ENCODE data around the gene MBNL2. TPM values are rescaled to one million over a fixed set of nuclear protein-coding genes. Genes with fewer than 3 reads are reported as not detected.

Gene MBNL2
- total and polyA plus RNA-seq, 10 of the 15 experiments (the other 5 are each of a cell fraction or from before 2014, with no cell fraction given), result 1.6 to 9.7 (median 6.7) TPM

DNA sequence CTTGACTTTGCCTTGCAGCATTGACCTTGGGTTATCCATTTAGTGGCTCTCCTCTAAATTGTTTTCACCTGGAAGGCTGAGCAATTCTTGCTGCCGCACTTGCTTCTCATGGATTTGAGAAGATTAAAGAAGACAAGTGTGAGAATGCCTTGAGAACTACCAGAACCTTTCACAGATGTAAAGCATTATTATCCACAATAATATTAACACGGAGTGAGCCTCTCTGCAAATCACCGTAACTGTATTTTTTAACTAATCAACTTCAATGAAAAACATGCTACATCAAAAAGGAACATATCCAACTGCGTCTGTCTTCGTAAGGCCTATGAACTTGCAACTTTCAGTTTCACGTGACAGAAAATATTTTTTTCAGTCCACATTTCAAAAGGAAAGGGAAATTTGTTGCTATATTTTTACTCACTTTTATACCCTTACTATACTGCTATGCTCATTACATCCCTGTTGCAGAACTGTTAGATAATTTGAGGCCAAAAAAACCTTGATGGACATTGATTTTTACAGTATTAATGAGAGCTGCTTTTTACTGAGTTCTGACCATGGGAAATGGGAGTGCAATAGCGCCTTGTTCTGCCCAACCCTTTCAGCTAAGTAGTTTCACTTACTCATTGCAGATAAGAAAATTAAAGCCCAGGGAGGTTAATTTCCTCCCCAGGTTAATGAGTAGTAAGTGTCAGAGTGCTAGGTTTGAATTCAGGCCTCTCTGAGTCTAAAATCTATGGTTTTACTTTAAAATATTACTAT, 118.0 kb downstream of the MBNL2 start (continued):
- TF ChIP-seq, protein P1, sequence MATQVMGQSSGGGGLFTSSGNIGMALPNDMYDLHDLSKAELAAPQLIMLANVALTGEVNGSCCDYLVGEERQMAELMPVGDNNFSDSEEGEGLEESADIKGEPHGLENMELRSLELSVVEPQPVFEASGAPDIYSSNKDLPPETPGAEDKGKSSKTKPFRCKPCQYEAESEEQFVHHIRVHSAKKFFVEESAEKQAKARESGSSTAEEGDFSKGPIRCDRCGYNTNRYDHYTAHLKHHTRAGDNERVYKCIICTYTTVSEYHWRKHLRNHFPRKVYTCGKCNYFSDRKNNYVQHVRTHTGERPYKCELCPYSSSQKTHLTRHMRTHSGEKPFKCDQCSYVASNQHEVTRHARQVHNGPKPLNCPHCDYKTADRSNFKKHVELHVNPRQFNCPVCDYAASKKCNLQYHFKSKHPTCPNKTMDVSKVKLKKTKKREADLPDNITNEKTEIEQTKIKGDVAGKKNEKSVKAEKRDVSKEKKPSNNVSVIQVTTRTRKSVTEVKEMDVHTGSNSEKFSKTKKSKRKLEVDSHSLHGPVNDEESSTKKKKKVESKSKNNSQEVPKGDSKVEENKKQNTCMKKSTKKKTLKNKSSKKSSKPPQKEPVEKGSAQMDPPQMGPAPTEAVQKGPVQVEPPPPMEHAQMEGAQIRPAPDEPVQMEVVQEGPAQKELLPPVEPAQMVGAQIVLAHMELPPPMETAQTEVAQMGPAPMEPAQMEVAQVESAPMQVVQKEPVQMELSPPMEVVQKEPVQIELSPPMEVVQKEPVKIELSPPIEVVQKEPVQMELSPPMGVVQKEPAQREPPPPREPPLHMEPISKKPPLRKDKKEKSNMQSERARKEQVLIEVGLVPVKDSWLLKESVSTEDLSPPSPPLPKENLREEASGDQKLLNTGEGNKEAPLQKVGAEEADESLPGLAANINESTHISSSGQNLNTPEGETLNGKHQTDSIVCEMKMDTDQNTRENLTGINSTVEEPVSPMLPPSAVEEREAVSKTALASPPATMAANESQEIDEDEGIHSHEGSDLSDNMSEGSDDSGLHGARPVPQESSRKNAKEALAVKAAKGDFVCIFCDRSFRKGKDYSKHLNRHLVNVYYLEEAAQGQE (IDR thresholded peaks at IDR 0.05; ENCODE audit: low read depth, low read length), result no peak
- TF ChIP-seq CREM (IDR thresholded peaks at IDR 0.05; ENCODE audit: low read depth) (no peak), SREBF2 (IDR thresholded peaks at IDR 0.05; ENCODE audit: low read length) (no peak), CHD4 (IDR thresholded peaks at IDR 0.05) (no peak), FOXM1 (IDR thresholded peaks at IDR 0.05; ENCODE audit: low read depth, low read length) (no peak), FOXK2 (IDR thresholded peaks at IDR 0.05) (no peak), YY1 (IDR thresholded peaks at IDR 0.05; ENCODE audit: low read depth, low read length) (no peak), MYB (IDR thresholded peaks at IDR 0.05; ENCODE audit: borderline replicate concordance, low read depth, low read length) (no peak)

DNA sequence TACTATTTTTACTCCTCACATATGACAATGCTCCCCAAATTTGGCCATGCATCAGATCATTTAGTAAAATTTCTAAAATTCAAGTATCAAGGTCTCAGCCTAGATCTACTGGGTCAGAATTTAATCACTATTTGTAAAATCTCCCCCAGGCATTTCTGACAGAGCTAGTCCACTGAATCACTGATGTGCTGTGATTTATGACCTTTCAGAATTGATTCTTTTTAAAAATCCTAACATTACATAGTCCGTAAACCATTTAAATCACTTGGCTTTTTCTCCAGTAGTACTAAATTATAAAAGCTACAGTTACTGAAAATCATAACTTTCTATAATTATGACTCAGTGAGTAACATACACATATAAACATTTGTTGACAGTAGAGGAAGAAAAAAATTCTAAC, 119.0 kb downstream of the MBNL2 start:
- no peaks in the 10 kb centered on the region for H3K79me2 ChIP-seq (ENCODE audit: control insufficient read depth, insufficient read depth, low read length)
- TF ChIP-seq EGR1 (IDR thresholded peaks at IDR 0.05; ENCODE audit: borderline replicate concordance in 1 of 2, low read depth in 2 of 2, low read length in 2 of 2) (no peak), SMC3 (IDR thresholded peaks at IDR 0.05; ENCODE audit: borderline replicate concordance, low read length) (no peak), RFX5 (IDR thresholded peaks at IDR 0.05; ENCODE audit: low read depth, low read length) (no peak), HDAC2 (IDR thresholded peaks at IDR 0.05) (no peak), EED (IDR thresholded peaks at IDR 0.05; ENCODE audit: low read depth) (no peak), HDAC6 (IDR thresholded peaks at IDR 0.05; ENCODE audit: unreplicated experiment) (no peak), ETV6 (conservative IDR thresholded peaks at IDR 0.05 in 1 of 2, IDR thresholded peaks at IDR 0.05 in 1 of 2; ENCODE audit: borderline replicate concordance in 1 of 2, low read depth in 1 of 2) (no peak), SMAD5 (IDR thresholded peaks at IDR 0.05; ENCODE audit: low read depth) (no peak)
- TF ChIP-seq, protein P2, sequence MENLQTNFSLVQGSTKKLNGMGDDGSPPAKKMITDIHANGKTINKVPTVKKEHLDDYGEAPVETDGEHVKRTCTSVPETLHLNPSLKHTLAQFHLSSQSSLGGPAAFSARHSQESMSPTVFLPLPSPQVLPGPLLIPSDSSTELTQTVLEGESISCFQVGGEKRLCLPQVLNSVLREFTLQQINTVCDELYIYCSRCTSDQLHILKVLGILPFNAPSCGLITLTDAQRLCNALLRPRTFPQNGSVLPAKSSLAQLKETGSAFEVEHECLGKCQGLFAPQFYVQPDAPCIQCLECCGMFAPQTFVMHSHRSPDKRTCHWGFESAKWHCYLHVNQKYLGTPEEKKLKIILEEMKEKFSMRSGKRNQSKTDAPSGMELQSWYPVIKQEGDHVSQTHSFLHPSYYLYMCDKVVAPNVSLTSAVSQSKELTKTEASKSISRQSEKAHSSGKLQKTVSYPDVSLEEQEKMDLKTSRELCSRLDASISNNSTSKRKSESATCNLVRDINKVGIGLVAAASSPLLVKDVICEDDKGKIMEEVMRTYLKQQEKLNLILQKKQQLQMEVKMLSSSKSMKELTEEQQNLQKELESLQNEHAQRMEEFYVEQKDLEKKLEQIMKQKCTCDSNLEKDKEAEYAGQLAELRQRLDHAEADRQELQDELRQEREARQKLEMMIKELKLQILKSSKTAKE (IDR thresholded peaks at IDR 0.05; ENCODE audit: low read depth, poor library complexity, severe bottlenecking), result no peak
- TF ChIP-seq, protein P3, sequence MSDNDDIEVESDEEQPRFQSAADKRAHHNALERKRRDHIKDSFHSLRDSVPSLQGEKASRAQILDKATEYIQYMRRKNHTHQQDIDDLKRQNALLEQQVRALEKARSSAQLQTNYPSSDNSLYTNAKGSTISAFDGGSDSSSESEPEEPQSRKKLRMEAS (IDR thresholded peaks at IDR 0.05; ENCODE audit: low read depth, low read length), result no peak

More for the DNA sequence above, 119.0 kb downstream of the MBNL2 start:
- FAIRE-seq (no peak), ATAC-seq (no peak), DNase-seq (ENCODE audit: low read depth, low spot score) (no peak)
- SMC1A ChIA-PET (ENCODE audit: uncharacterized antibody, unreplicated experiment), result interaction anchor here (0.9 to 1.0 kb wide), 2 partner anchors 119 to 231 kb away, joined by 3 to 4 read pairs; partner anchors contain the start of gene MBNL2
- in situ Hi-C loops (cut with MboI) (no loop called here), intact Hi-C loops (cut with micrococcal nuclease; ENCODE audit: unreplicated experiment) (loop anchor here (5.0 kb wide), 2 partner anchors 309 to 324 kb away; no protein-coding TSS in a partner anchor)
- no peak overlapping the region for H2AFZ ChIP-seq (ENCODE audit: control insufficient read depth, low read depth, low read length)
- H3K4me3 ChIP-seq, result no peak overlapping the region
- RAD21 ChIA-PET (ENCODE audit: unreplicated experiment), result interaction anchor here (1.0 to 2.9 kb wide), 3 partner anchors 114 to 232 kb away, joined by 3 to 9 read pairs (median 5); partner anchors contain the start of gene MBNL2
- H3K4me1 ChIP-seq (ENCODE audit: control insufficient read depth, insufficient read depth, low read length), result no peaks in the 10 kb centered on the region
- no peak overlapping the region for H3K27ac ChIP-seq (ENCODE audit: control insufficient read depth, insufficient read depth)
- H3K4me2 ChIP-seq (ENCODE audit: control insufficient read depth, insufficient read depth), result no peak overlapping the region
- POLR2A ChIA-PET, result no interaction called here
- no peak overlapping the region for H3K9ac ChIP-seq (ENCODE audit: control insufficient read depth, insufficient read depth, low read length)
- H3K36me3 ChIP-seq (ENCODE audit: control insufficient read depth in 2 of 2, insufficient read depth in 2 of 2, low read length in 1 of 2), result peaks cover 0 to 5% of the 10 kb centered on the region in 2 experiments; a peak in 2 of 4 replicates
- no TSS peak for BruUV-seq (replicated peaks)
- no peaks in the 10 kb centered on the region for H4K20me1 ChIP-seq (ENCODE audit: control insufficient read depth, insufficient read depth)
- no peaks in the 10 kb centered on the region for H3K9me3 ChIP-seq (replicated peaks; ENCODE audit: control insufficient read depth, insufficient read depth, low read length)
- H3K27me3 ChIP-seq (replicated peaks in 1 of 2; ENCODE audit: control insufficient read depth in 2 of 2, insufficient read depth in 2 of 2, low read length in 1 of 2), result no peaks in the 10 kb centered on the region
- CTCF ChIA-PET, result interaction anchor here (2.2 to 2.3 kb wide), 2 partner anchors 18 to 231 kb away, joined by 7 to 21 read pairs; no protein-coding TSS in a partner anchor
- 95% methylated on average over 1 of the region's 1 CpG for WGBS (ENCODE audit: insufficient coverage, insufficient replicate concordance, low lambda C conversion rate, missing lambda C conversion rate)

Measured in GM12878 (cell line).